GM19193 (cell line): Measurements from ENCODE around the gene PDZD4.

ENCODE experiments used
- POLR2A ChIP-seq: IDR thresholded peaks from 4 replicates; pipeline ENCODE4 v1.6.1; 2011; ENCODE audit not compliant: insufficient read depth, insufficient read length; ENCODE audit errors: extremely low read depth

PDZD4 gene, protein sequence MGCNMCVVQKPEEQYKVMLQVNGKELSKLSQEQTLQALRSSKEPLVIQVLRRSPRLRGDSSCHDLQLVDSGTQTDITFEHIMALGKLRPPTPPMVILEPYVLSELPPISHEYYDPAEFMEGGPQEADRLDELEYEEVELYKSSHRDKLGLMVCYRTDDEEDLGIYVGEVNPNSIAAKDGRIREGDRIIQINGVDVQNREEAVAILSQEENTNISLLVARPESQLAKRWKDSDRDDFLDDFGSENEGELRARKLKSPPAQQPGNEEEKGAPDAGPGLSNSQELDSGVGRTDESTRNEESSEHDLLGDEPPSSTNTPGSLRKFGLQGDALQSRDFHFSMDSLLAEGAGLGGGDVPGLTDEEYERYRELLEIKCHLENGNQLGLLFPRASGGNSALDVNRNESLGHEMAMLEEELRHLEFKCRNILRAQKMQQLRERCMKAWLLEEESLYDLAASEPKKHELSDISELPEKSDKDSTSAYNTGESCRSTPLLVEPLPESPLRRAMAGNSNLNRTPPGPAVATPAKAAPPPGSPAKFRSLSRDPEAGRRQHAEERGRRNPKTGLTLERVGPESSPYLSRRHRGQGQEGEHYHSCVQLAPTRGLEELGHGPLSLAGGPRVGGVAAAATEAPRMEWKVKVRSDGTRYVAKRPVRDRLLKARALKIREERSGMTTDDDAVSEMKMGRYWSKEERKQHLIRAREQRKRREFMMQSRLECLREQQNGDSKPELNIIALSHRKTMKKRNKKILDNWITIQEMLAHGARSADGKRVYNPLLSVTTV

DNA sequence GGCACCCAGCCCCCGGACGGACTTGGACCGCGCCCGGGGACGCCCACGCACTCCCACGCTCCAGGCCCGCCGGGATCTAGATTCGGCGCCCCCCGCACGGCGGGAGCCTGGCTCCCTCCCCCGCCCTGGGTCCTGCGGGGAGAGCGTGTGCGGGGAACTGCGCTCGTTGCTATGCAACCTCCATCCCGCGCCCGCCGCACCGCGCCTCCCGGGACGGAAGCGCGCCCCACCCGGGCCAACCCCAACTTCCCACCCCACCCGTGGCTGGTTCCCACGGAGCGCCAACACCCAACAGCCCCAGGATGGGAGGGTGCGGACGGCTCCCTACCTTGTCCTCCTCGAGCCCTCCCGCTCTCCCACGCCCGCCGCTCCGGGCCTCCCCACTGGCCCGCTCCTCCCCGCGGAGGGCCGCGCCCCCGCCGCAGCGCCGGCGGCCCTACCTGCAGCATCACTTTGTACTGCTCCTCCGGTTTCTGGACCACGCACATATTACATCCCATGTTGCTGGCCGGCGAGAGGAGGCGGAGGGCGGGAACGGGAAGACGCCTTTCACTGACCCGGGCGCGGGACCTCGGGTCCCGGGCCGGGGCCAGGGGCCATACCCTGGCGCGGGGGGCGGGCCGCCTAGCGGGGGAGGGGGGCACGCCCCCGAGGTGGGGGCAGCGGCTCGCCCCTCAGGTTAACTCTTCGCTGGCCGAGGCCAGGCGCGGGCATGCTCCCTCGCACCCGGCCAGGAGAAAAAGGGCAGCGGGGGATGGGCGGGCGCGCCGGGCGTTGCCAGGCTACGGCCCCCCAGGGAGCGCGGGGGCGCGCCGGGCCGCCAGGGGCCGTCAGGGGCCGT lies at the start of gene PDZD4:
TSS of gene PDZD4 (minus strand) at position 746 of the 841 bp plus-strand sequence. CDS start at position 500, 246 bp downstream.
- no peak for TF ChIP-seq POLR2A

DNA sequence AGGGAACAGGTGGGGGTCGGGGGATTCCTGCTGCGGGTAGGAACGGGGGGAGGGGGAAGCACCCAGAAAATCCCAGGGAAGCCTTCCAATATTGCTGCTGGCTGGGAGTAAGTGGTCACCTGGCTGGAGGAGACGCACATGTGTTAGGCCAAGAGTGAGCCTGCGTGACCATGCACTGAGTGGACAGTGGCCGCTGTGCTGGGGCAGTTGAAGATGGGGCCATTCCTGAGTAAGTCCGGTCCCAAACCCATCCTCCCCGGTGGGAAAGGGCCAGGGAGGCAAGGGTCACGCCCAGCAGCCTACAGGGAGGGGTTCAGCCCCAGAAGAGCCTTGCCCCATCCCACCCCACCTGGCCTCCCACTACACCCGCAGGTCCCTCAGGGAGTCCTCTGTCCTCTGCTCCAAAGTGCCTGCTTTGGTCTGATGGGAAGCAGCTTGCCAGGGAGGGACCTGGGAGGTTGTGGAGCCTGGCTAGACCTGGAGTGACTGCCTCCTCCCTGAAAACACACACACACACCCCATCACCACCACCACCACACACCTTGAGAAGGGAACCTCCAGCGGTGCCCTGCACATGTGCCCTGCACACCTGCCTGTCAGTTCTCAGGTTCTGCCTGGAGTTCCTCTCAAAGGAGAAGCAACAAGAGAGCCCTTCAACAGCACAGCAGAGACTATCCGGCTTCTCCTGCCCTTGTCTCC lies 49.5 kb upstream of the PDZD4 start:
- no peak for TF ChIP-seq POLR2A

DNA sequence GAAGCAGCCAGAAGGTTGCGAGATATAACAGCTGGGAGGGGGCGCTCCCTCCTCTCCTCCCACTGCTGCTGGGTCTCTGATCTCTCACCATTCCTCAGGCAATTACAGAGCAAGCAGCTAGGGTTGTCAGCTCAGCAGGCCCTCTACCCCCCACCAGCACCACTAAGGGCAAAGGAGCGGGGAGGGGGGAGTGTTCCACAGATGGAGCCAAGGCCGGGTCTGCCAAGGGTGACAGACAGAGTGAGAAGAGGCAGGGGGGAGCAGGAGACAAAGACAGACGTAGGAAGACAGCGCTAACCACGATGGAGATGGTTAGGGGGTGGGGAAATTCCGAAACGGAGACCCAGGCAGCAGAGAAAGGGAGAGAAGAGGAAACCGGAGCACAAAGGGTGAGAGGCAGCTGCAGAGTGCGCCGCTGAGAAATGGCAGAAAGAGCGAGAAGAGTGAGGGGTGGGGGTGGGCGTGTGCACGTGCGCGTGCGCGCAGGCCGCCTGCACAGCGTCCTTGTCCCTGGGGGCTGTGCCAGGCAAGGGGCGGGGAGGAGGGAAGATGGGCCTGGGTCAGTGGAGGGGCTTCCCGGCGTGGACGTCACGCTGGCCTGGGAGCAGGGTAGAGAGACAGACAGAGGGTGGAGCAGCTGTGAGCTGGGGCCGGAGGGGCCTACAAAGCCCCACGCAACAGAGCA lies 48.8 kb upstream of the PDZD4 start:
- TF ChIP-seq POLR2A, result no peak

DNA sequence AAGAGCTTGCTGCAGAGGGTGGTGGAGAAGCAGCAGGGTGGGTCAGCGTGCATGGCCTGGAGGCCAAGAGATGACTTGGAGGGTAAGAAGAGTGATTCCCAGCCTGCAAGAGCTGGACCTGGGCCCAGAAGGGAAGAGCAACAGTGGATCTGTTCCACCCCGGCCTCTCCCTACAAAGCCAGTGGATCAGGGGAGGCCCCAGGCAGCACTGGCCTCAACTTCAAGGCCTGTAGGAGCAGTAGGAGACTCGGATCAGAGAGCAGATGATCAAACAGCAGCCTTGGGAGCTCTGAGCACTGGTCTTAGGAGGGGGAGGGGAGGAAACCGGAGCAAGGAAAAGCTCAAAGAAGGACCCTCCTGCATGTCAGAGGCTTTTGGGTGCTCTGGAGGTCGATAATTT lies 48.0 kb upstream of the PDZD4 start:
- TF ChIP-seq POLR2A, result no peak

DNA sequence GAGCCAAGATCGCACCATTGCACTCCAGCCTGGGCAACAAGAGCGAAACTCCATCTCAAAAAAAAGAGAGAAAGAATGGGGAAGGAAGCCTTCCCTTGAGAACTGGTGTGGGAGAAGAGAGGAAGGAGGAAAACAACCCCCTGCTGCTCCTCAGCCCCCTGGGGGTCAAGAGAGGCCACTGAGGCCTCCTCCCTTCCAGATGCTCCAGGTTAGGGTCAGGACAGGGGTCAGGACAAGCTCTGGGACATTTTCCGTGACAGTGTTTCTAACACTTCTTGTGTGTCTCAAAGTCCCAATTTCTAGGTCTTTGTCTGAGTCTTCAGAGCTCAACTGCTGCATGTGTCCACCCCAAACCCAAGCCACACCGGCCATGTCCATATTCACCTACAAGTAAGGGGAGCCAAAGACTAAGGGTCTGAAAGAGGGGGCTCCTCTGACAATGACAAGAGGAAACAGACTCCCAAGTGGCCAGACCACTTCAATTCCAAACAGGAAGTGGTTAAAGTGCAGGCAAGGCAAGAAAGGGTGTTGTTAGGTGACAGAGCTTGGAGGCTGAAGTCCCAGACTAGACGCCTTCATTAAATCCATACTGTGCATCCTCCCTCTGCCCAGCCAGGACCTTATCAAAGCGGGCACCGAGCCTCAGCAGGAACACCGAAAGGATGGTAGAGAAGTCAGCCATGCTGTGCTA lies 47.4 kb upstream of the PDZD4 start:
- TF ChIP-seq POLR2A, result no peak

DNA sequence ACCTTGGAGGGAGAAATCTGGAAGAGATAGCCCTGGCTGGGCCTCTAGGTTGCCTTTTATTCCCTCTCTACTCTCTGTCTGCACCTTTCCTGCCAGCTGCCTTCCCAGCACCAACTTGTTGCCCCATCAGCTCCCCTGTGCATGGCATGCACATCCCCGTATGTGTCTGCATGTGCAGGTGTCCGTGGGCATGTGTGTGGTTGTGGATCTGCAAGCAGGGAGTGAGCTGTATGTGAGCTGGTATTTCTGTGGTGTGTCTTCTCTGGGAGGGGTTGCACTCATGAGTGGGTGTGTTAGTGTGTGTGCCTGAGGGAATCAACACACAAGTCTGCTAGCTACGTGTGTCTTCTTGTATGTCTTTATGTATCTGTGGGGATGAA lies 45.8 kb upstream of the PDZD4 start:
- no peak for TF ChIP-seq POLR2A

DNA sequence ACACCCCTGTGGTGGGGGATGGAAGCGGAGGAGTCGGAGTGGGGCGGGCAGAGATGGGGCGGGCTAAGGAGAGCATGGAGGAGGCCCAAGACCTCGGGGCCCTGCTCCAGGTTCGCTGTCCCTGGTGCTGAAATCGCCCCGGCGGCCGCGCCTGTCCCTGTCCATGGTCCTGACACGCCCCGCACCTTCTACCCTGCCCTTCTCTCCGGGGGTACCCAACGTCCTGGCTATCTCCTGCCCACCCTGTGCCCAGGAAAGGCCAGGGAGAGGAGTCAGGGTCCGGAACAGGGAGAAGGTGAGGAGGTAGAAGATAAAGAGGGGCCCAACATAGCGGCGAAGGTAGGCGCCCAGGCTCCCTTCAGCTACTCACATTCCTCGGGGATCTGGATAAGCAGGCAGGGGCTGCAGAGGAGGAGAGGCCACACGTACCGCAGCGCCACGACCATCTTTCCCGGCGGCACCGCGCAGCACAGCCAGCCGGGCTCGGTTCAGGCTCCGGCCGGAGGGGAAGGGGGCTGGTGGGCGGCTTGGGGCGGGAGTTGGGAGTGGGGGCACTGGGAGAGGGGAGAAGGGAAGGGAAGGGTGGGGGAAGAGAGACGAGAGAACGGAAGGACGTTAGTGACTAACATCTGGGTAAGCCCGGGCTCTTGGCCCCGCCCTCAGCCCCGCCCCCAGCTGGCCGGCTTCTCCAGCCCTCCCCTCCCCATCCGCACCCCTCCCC lies 45.2 kb upstream of the PDZD4 start:
- TF ChIP-seq POLR2A, result no peak

DNA sequence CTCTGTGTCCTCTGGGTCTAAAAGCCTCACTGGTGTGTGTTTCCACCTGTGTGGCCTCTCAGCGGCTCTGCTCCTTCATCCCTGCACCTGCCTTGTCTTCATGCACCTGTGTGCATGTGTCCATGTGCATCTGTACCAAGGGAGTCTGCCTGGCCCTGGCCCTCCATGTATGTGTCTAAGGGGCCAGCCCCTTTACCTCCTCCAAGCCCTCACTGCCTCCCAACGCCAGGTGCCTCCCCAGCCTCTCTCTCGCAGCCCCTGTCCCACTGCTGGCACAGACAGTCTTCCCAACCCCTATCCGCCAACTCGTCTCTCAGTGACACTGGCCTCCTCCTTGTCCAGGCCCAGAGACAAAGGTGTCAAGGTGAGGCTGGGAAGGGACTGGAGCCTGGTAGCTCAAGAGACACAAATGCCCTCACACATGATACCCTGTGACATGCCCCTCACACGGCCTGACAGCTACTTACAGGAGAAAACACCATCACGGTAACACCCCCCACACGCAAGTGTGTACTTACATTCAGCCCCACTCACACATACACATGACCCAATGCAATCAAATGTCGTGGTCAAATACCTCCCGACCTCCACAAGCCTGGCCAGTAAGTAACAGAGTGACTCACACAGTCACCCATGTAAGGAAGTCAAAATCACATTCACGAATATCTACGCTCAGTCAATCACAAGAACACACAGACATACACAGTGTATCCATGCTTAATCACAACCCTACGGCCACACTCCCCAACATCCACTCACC lies 44.2 kb upstream of the PDZD4 start:
- TF ChIP-seq POLR2A, result no peak

DNA sequence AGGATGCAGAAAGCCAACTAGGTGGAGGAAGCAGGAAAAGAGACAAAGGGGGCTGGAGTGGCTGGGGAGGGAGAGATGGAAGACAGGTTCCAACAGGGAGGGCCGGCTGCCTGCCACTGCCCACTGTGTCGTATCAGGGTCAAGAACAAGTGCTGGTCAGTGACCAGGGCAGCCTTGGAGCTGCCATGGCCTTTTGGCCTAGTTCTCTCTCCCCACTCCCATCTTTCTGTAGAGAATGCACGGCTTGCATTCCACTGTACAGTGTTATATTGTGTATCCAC lies 43.7 kb upstream of the PDZD4 start:
- no peak for TF ChIP-seq POLR2A

DNA sequence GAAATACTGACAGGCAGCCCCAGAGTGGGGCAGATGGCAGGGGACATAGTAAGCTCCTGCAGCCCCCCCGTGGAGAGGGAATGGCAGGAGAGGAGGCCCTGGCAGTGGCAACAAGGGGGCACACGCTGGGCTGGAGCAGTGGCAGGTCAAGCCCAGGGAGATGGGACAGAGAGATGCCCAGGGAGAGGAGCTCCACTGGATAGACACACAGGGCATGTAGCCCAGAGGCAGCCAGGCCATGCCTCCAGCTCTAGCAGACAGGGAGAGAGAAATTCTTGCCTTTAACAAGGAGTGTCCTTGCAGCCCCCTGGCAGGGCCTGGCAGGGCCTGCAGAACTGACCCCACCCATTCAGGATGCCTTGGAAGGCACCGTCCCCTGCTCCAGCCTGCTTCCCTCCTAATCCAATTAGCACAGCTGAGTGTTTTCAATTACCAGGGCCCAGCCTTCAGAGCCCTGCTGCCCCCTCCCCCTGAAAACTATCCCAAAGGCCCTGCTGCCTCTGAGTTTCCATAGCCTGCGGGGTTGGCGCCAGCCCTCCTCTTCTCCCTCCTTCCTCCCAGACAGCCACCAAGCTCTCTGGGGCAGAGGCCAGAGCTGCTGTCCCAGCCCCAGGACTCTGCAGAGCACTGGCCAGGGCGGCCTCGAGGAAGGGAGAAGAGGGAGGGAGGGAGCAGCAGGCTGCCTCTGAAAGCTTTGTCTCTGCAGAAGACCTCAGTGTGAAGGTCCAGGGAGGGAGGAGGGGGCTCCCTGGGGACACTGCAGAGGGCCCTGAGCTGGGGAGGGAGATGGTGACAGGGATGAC lies 43.1 kb upstream of the PDZD4 start:
- no peak for TF ChIP-seq POLR2A
